GM12878 (cell line): ENCODE measurements around the gene C5. TPM values are rescaled to one million over a fixed set of nuclear protein-coding genes. Genes with fewer than 3 reads are reported as not detected.

ENCODE experiments used
- CHD4 ChIP-seq: fragments of 200-600 bp; sonication (generic); IDR thresholded peaks from 2 replicates; pipeline ENCODE4 v1.6.1; 2016; ENCODE audit warnings: mild to moderate bottlenecking
- DPF2 ChIP-seq: fragments of 450-650 bp; IDR thresholded peaks from 2 replicates; pipeline ENCODE4 v1.6.1; 2017; ENCODE audit warnings: mild to moderate bottlenecking
- FOS ChIP-seq: IDR thresholded peaks from 3 replicates; pipeline ENCODE4 v1.6.1; 2011; ENCODE audit warnings: borderline replicate concordance; ENCODE audit not compliant: insufficient read length; ENCODE audit errors: extremely low read depth
- KLF5 ChIP-seq: fragments of 450-650 bp; IDR thresholded peaks from 2 replicates; pipeline ENCODE4 v1.6.1; 2014; ENCODE audit warnings: mild to moderate bottlenecking; ENCODE audit not compliant: partially characterized antibody
- NFYB ChIP-seq: IDR thresholded peaks from 2 replicates; pipeline ENCODE4 v1.6.1; 2011; ENCODE audit warnings: low read depth, mild to moderate bottlenecking, low read length, improper control_type of control experiment, moderate library complexity; ENCODE audit not compliant: insufficient read depth
- PML ChIP-seq: IDR thresholded peaks from 2 replicates; pipeline ENCODE4 v1.6.1; 2012; ENCODE audit warnings: low read length, inconsistent platforms
- POLR2AphosphoS2 ChIP-seq: IDR thresholded peaks from 2 replicates; pipeline ENCODE4 v1.6.1; 2011; ENCODE audit warnings: low read depth, mild to moderate bottlenecking, low read length, improper control_type of control experiment, moderate library complexity
- ZNF687 ChIP-seq: fragments of 450-650 bp; IDR thresholded peaks from 2 replicates; pipeline ENCODE4 v1.6.1; 2017; ENCODE audit warnings: mild to moderate bottlenecking, moderate library complexity
- polyA plus RNA-seq, 11 experiments: library from polyadenylated mRNA; depleted of rRNA in 4 of 11; unstranded in 6 of 11; stranded (reverse) in 5 of 11; fragments of >200 nt; fragmentation: Nextera tagmentation in 4 of 11; fragmentation: Illumina TruSeq in 1 of 11; extraction: Ambion mirVana in 4 of 11; extraction: Trizol in 1 of 11; gene quantifications; 1 replicate in 1 of 11; 2 replicates in 10 of 11; pipeline versions ENCODE4 v1.2.1 to v1.2.3, GENCODE V29; 2011 to 2016; ENCODE audit warnings: inconsistent platforms in 2 of 11, missing spikeins in 2 of 11, low read depth in 1 of 11
- total RNA-seq, 4 experiments: library from RNA; depleted of rRNA in 3 of 4; stranded (reverse); fragments of >200 nt in 3 of 4; fragmentation: Illumina TruSeq in 1 of 4; extraction: Trizol in 1 of 4; gene quantifications; 2 replicates each; pipeline versions ENCODE4 v1.2.1 to v1.2.3, GENCODE V29; 2013 to 2021
- TF ChIP-seq, protein P1 (sequence below): fragments of 450-650 bp; formaldehyde crosslinking; IDR thresholded peaks from 2 replicates; pipeline ENCODE4 v1.4.0; 2022; ENCODE audit warnings: mild to moderate bottlenecking, moderate library complexity
- TF ChIP-seq, protein P2 (sequence below): fragments of 450-650 bp; IDR thresholded peaks from 2 replicates; pipeline ENCODE4 v1.6.1; 2016; ENCODE audit warnings: mild to moderate bottlenecking

Gene C5
- total and polyA plus RNA-seq, 10 of the 15 experiments (the other 5 are each of a cell fraction or from before 2014, with no cell fraction given), result 0.39 to 2.2 (median 1.2) TPM

DNA sequence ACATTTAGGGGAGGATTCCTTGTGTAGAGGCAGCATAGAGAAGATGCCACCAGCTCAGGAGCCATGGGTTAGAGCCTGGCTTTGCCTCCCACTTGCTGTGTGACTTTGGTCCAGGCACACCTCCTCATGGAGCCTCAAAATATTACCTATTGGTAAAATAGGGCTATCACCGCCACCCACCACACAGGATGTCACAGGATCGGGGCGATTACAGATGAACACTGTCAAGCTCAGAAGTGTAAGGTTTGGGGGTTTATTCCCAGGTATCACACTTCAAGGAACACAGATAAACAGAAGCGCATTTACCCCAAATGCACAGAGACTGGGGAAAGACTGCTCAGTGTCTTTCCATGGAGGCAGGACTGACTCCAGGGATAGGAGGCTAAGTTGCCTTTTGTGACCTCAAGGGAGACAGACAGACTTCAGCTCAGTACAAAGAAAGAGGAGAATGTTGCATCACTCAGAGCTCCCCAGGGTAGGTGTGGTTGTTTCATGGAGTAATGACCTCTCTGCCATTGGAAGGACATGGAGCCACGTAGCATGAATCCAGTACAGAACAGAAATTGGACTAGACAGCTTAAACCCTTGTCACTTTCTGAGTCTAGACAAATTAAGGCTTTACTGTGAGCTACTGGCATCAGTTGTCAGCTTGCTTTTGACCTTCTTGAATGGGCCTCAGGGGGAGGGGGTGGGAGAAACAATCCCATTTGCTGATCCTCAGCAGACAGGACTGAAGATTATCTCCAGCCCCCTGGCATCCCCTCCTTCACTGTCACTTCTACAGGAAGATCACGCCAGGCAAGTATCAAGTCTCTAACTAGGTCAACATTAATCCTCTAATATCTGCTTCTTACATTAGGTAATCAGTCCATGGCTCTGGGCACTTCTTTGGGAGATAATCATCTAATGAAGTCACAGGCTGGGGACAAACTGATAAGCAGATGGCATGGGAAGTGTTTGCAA, 130.0 kb downstream of the C5 start (continued):
- TF ChIP-seq POLR2AphosphoS2, result 0 out of 2 replicates have a peak, but pooled peaks have one; percentile 13
- no peak for TF ChIP-seq KLF5
- no peak for TF ChIP-seq FOS
- TF ChIP-seq DPF2, result 0 out of 2 replicates have a peak, but pooled peaks have one; percentile 60
- TF ChIP-seq PML, result no peak
- TF ChIP-seq, protein P1, sequence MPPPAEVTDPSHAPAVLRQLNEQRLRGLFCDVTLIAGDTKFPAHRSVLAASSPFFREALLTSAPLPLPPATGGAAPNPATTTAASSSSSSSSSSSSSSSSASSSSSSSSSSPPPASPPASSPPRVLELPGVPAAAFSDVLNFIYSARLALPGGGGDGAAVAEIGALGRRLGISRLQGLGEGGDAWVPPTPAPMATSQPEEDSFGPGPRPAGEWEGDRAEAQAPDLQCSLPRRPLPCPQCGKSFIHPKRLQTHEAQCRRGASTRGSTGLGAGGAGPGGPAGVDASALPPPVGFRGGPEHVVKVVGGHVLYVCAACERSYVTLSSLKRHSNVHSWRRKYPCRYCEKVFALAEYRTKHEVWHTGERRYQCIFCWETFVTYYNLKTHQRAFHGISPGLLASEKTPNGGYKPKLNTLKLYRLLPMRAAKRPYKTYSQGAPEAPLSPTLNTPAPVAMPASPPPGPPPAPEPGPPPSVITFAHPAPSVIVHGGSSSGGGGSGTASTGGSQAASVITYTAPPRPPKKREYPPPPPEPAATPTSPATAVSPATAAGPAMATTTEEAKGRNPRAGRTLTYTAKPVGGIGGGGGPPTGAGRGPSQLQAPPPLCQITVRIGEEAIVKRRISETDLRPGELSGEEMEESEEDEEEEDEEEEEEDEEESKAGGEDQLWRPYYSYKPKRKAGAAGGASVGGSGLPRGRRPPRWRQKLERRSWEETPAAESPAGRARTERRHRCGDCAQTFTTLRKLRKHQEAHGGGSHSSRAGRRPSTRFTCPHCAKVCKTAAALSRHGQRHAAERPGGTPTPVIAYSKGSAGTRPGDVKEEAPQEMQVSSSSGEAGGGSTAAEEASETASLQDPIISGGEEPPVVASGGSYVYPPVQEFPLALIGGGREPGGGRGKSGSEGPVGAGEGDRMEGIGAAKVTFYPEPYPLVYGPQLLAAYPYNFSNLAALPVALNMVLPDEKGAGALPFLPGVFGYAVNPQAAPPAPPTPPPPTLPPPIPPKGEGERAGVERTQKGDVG (CRISPR knock-in tag), result no peak
- TF ChIP-seq, protein P2, sequence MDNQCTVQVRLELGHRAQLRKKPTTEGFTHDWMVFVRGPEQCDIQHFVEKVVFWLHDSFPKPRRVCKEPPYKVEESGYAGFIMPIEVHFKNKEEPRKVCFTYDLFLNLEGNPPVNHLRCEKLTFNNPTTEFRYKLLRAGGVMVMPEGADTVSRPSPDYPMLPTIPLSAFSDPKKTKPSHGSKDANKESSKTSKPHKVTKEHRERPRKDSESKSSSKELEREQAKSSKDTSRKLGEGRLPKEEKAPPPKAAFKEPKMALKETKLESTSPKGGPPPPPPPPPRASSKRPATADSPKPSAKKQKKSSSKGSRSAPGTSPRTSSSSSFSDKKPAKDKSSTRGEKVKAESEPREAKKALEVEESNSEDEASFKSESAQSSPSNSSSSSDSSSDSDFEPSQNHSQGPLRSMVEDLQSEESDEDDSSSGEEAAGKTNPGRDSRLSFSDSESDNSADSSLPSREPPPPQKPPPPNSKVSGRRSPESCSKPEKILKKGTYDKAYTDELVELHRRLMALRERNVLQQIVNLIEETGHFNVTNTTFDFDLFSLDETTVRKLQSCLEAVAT, result no peak
- no peak for TF ChIP-seq CHD4
- TF ChIP-seq ZNF687, result no peak; the same call in none of the 2 replicates
- no peak for TF ChIP-seq NFYB
